LNCaP clone FGC (cell line): ENCODE data around the gene PPP1R16B.

ENCODE experiments used
- DNase-seq: peaks from one replicate; pipeline ENCODE4 v3.0.0-alpha.2; 2011; ENCODE audit warnings: low read depth
- H3K4me3 ChIP-seq: 2 replicates; pipeline ENCODE4 v1.5.1; 2011; ENCODE audit warnings: mild to moderate bottlenecking, low read depth, low read length, control low read depth
- TF ChIP-seq, protein P1 (sequence below): IDR thresholded peaks from 2 replicates; pipeline ENCODE4 v1.5.1; 2012; ENCODE audit warnings: mild to moderate bottlenecking; ENCODE audit not compliant: control insufficient read depth, insufficient read depth; ENCODE audit errors: extremely low read depth

PPP1R16B gene

GRCh38 chr20:38962044-38962927, 156.8 kb downstream of the PPP1R16B start, which contains the start of gene DHX35:
Gene DHX35 (plus strand): TSS chr20:38962344. CDS start chr20:38962368, 24 bp downstream.
- DNase-seq = peak; percentile 88
- H3K4me3 ChIP-seq = peak within 1 kb of the TSS; percentile 100
- TF ChIP-seq, protein P1, sequence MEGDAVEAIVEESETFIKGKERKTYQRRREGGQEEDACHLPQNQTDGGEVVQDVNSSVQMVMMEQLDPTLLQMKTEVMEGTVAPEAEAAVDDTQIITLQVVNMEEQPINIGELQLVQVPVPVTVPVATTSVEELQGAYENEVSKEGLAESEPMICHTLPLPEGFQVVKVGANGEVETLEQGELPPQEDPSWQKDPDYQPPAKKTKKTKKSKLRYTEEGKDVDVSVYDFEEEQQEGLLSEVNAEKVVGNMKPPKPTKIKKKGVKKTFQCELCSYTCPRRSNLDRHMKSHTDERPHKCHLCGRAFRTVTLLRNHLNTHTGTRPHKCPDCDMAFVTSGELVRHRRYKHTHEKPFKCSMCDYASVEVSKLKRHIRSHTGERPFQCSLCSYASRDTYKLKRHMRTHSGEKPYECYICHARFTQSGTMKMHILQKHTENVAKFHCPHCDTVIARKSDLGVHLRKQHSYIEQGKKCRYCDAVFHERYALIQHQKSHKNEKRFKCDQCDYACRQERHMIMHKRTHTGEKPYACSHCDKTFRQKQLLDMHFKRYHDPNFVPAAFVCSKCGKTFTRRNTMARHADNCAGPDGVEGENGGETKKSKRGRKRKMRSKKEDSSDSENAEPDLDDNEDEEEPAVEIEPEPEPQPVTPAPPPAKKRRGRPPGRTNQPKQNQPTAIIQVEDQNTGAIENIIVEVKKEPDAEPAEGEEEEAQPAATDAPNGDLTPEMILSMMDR = peak; percentile 52

DNA sequence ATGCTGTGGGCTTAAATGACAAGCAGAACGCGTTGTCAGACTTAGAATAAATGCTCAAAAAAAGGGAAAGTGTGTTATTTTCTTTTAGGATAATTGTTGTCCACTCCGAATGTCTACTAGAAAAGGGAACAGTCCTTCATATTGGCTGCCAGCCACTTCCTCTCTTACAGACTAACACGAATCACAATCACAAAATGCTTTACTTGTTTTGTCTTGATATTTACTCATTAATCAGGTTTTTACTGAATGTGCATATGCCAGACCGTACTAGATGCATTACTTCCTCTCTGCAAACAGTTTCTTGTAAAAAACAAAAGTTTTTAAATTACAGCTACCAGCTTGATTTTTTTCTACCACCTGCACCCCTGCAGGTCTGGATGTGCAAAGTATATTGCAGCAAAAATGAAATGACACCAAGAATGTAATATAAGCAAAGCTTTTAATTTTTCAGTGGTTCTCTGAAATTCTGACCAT, 157.5 kb downstream of the PPP1R16B start:
- no peak for DNase-seq
- H3K4me3 ChIP-seq = peak overlapping the region; percentile 100
- TF ChIP-seq, protein P1 = no peak

DNA sequence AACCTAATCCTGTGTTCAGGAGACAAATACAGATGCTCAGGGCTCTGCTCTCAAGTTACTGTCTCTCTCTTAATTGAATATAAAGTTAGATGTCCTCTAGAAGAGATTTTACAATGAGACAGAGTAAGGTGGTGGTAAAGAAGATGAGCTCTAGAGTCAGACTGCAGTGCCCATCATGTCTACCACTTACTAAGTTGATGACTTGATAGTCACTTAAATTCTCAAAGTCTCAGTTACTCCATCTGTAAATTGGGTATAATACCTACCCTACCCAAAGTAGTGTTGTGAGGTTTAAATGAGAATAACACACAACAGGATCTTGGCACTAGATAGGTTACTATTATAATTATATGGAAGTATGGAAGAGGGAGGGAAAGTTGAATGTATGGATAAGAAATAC, 158.2 kb downstream of the PPP1R16B start:
- DNase-seq = no peak
- no peak overlapping the region for H3K4me3 ChIP-seq
- TF ChIP-seq, protein P1 = no peak

GRCh38 chr20:38965264-38965663, 159.8 kb downstream of the PPP1R16B start:
- no peak for DNase-seq
- H3K4me3 ChIP-seq = no peak overlapping the region
- TF ChIP-seq, protein P1 = no peak

DNA sequence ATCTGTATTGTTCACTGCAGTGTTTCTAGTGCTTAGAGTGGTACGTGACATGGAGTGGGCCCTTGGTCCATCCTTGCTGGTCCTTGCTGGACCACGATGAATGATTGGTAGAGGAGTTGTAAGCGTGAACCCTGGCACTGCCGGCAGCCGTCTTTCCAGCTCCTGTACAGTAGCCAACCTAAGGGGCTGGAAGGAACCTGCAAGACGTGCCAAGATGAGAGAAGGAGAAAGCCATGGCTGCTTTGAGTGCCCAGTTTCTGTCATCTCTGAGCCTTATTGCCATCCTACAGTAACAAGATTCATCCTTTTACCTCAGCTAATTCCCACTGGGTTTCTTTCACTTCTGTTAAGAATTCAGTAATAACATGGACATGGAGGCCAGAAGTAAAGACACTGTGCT, 162.6 kb downstream of the PPP1R16B start:
- TF ChIP-seq, protein P1 = no peak
- H3K4me3 ChIP-seq = no peak overlapping the region
- DNase-seq = no peak

GRCh38 chr20:38969708-38970107, 164.2 kb downstream of the PPP1R16B start:
- no peak overlapping the region for H3K4me3 ChIP-seq
- TF ChIP-seq, protein P1 = no peak
- no peak for DNase-seq

DNA sequence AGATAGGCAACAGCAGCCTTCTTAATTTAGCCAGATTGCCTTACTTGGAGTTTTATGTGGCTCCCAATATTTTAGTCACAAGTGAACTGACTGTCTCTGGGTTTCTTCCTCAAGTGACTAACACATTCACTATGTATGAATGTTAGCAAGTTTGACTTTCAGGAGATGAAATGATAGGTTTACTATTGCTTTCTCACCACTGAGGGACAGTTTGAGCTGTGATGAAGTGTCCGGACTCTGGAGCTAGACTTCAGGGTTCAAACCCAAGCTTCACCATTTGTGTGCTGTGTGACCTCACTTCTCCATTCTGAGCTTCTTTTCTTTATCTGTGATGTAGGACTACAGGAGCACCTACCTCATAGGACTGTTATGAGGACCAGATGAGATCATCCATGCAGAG, 164.8 kb downstream of the PPP1R16B start:
- no peak overlapping the region for H3K4me3 ChIP-seq
- no peak for DNase-seq
- TF ChIP-seq, protein P1 = no peak
